Fibroblast of lung (primary cell): ENCODE data around the gene MTREX. TPM values are rescaled to one million over a fixed set of nuclear protein-coding genes. Genes with fewer than 3 reads are reported as not detected.

Experiments
- DNase-seq, 2 donors: peaks; one replicate each; pipeline versions ENCODE4 v3.0.0 to v3.0.0-alpha.2; 2010; ENCODE audit warnings: low read depth in 2 of 2
- H2AFZ ChIP-seq: 2 replicates; pipeline ENCODE4 v1.5.1; 2012; ENCODE audit warnings: low read length, control low read depth, inconsistent platforms
- H3K27ac ChIP-seq: 2 replicates; pipeline ENCODE4 v1.5.1; 2011; ENCODE audit warnings: low read length, control low read depth; ENCODE audit not compliant: insufficient read depth
- H3K27me3 ChIP-seq: 2 replicates; pipeline ENCODE4 v1.5.1; 2011; ENCODE audit warnings: mild to moderate bottlenecking, low read length; ENCODE audit not compliant: control insufficient read depth, insufficient read depth
- H3K36me3 ChIP-seq: 2 replicates; pipeline ENCODE4 v1.5.1; 2011; ENCODE audit warnings: low read length; ENCODE audit not compliant: control insufficient read depth, insufficient read depth
- H3K4me1 ChIP-seq: 2 replicates; pipeline ENCODE4 v1.5.1; 2011; ENCODE audit warnings: low read length; ENCODE audit not compliant: control insufficient read depth, insufficient read depth; ENCODE audit errors: extremely low read depth
- H3K4me2 ChIP-seq: 2 replicates; pipeline ENCODE4 v1.5.1; 2011; ENCODE audit warnings: low read length, control low read depth; ENCODE audit not compliant: insufficient read depth; ENCODE audit errors: extremely low read depth
- H3K4me3 ChIP-seq, 4 experiments: fragments of 200-600 bp in 1 of 4; sonication (generic) in 1 of 4; replicated peaks in 1 of 4; 2 replicates each; pipeline ENCODE4 v1.5.1; 2011 to 2016; ENCODE audit warnings: low read length in 4 of 4, low read depth in 3 of 4, mild to moderate bottlenecking in 3 of 4, control low read depth in 2 of 4, inconsistent platforms in 1 of 4, mixed read lengths in 1 of 4; ENCODE audit not compliant: insufficient read depth in 1 of 4; ENCODE audit errors: control extremely low read depth in 1 of 4
- H3K79me2 ChIP-seq: 2 replicates; pipeline ENCODE4 v1.5.1; 2012; ENCODE audit warnings: mild to moderate bottlenecking, low read length, inconsistent platforms; ENCODE audit not compliant: control insufficient read depth, insufficient read depth
- H3K9ac ChIP-seq: 2 replicates; pipeline ENCODE4 v1.5.1; 2011; ENCODE audit warnings: mild to moderate bottlenecking, low read length, control low read depth; ENCODE audit not compliant: insufficient read depth
- H3K9me3 ChIP-seq: 2 replicates; pipeline ENCODE4 v1.5.1; 2012; ENCODE audit warnings: low read depth, low read length; ENCODE audit not compliant: control insufficient read depth, insufficient read depth
- H4K20me1 ChIP-seq: 2 replicates; pipeline ENCODE4 v1.5.1; 2011; ENCODE audit warnings: low read length; ENCODE audit not compliant: control insufficient read depth, insufficient read depth; ENCODE audit errors: extremely low read depth
- EZH2 ChIP-seq: IDR thresholded peaks from 2 replicates; pipeline ENCODE4 v1.5.1; 2012; ENCODE audit warnings: low read length, control low read depth, mild to moderate bottlenecking; ENCODE audit errors: missing control alignments
- polyA plus RNA-seq, 2 donors: library from polyadenylated mRNA; depleted of rRNA in 1 of 2; stranded (reverse) in 1 of 2; unstranded in 1 of 2; fragments of >200 nt; gene quantifications; 2 replicates each; pipeline ENCODE4 v1.2.1, GENCODE V29; 2011 to 2012; ENCODE audit warnings: missing spikeins in 1 of 2
- total RNA-seq: library from RNA; depleted of rRNA; stranded (reverse); fragments of >200 nt; gene quantifications from 2 replicates; pipeline ENCODE4 v1.2.1, GENCODE V29; 2014
- TF ChIP-seq, protein P1 (sequence below), 2 donors: IDR thresholded peaks in 1 of 2; conservative IDR thresholded peaks in 1 of 2; 1 replicate in 1 of 2; 2 replicates in 1 of 2; pipeline ENCODE4 v1.5.1; 2011 to 2012; ENCODE audit warnings: low read length in 2 of 2, control low read depth in 1 of 2, inconsistent platforms in 1 of 2, low read depth in 1 of 2, mild to moderate bottlenecking in 1 of 2

Gene MTREX
- total and polyA plus RNA-seq, 2 donors (not counting 1 experiment from before 2014, with no cell fraction given) = 54.1 to 85.7 TPM

DNA sequence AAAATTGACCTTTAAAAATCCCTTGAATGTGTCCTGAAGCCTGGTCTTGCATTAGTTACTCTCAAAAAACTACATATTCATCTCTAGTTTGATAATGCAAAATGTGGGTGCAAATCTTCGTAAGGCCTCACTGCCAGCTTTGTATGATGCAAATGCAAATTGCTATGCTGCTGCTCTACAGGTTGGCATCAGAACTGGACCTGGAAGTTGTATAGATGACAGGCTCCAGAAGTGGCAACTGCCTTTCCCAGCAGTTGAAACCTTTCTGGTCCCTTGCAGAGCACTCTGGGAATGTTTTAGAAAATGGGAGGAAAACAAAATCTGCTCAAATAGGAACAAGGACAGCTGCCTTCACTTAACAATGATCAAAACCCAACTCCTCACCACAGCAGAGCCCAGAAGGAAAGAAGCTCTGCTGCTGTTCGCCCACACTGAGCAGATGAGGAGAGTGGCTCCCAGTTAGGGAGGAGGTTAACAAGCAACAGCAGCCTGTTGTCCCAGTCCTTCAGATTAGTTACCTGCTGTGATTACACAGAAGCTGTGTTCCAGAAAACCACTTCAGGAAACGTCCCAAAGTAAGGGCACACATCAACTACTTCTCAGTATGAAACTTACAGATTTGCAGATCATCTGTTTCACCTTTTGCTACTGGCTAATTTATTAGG is 133.4 kb downstream of the MTREX start:
- Histone ChIP-seq H3K4me3 (no peak overlapping the region), H3K4me1 (peaks cover 12% of the 10 kb centered on the region), H3K4me2 (no peak overlapping the region), H3K79me2 (no peaks in the 10 kb centered on the region), H3K27me3 (no peaks in the 10 kb centered on the region), H4K20me1 (no peaks in the 10 kb centered on the region), H3K9me3 (no peaks in the 10 kb centered on the region), H3K36me3 (peaks cover 3% of the 10 kb centered on the region), H3K27ac (no peak overlapping the region), H3K9ac (no peak overlapping the region), H2AFZ (no peak overlapping the region)
- DNase-seq = no peak
- TF ChIP-seq, protein P1, sequence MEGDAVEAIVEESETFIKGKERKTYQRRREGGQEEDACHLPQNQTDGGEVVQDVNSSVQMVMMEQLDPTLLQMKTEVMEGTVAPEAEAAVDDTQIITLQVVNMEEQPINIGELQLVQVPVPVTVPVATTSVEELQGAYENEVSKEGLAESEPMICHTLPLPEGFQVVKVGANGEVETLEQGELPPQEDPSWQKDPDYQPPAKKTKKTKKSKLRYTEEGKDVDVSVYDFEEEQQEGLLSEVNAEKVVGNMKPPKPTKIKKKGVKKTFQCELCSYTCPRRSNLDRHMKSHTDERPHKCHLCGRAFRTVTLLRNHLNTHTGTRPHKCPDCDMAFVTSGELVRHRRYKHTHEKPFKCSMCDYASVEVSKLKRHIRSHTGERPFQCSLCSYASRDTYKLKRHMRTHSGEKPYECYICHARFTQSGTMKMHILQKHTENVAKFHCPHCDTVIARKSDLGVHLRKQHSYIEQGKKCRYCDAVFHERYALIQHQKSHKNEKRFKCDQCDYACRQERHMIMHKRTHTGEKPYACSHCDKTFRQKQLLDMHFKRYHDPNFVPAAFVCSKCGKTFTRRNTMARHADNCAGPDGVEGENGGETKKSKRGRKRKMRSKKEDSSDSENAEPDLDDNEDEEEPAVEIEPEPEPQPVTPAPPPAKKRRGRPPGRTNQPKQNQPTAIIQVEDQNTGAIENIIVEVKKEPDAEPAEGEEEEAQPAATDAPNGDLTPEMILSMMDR (conservative IDR thresholded peaks at IDR 0.05 in 1 of 2, IDR thresholded peaks at IDR 0.05 in 1 of 2; ENCODE audit: low read depth in 1 of 2, low read length in 2 of 2) = no peak
- TF ChIP-seq EZH2 = no peak

DNA sequence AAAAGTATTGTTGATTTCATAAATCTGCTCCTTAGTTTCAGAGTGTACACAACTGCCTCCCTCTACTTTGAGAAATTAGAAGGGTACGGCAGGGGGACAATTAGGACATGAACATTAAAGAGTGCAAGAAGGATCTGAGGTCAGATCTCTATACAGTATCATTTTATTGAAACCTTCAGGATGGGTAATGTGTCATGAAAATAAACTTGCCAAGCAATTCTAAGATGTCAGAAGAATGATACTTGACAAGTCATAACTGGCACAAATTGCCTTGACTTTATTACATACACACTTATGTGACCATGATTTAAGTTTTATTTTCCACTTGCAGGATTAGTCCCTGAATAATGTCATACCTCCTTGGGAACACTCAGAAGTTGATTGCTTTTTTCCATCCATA is 134.2 kb downstream of the MTREX start:
- no peaks in the 10 kb centered on the region for H3K27me3 ChIP-seq
- H3K36me3 ChIP-seq = peaks cover 3% of the 10 kb centered on the region
- DNase-seq = no peak
- no peak overlapping the region for H3K4me3 ChIP-seq
- no peak overlapping the region for H3K9ac ChIP-seq
- H3K4me1 ChIP-seq = peaks cover 12% of the 10 kb centered on the region
- no peaks in the 10 kb centered on the region for H3K79me2 ChIP-seq
- H4K20me1 ChIP-seq = no peaks in the 10 kb centered on the region
- no peaks in the 10 kb centered on the region for H3K9me3 ChIP-seq
- no peak overlapping the region for H3K4me2 ChIP-seq
- no peak overlapping the region for H2AFZ ChIP-seq
- no peak overlapping the region for H3K27ac ChIP-seq
- TF ChIP-seq EZH2 = no peak
- TF ChIP-seq, protein P1 (conservative IDR thresholded peaks at IDR 0.05 in 1 of 2, IDR thresholded peaks at IDR 0.05 in 1 of 2; ENCODE audit: low read depth in 1 of 2, low read length in 2 of 2) = no peak

DNA sequence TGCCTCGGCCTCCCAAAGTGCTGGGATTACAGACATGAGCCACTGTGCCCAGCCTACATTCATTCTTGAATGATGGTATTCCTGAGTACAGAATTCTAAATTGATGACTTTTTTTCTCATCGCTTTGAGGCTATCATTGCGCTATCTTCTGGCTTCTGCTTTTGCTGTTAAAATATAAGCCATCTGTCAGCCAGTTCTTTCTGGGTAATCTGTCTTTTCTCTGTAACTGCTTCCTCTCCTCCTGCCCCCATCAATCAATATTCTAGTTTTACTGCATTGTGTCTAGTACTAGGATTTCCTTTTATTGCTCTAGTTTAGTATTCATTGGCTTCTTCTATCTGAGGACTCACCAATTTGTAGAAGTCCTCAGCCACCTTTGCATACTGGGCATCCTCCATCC is 138.0 kb downstream of the MTREX start:
- DNase-seq = no peak
- Histone ChIP-seq H2AFZ (no peak overlapping the region), H3K9ac (no peak overlapping the region), H3K36me3 (peaks cover 3% of the 10 kb centered on the region), H4K20me1 (no peaks in the 10 kb centered on the region), H3K9me3 (no peaks in the 10 kb centered on the region), H3K4me1 (no peaks in the 10 kb centered on the region), H3K4me3 (no peak overlapping the region), H3K27me3 (no peaks in the 10 kb centered on the region), H3K27ac (no peak overlapping the region), H3K79me2 (no peaks in the 10 kb centered on the region), H3K4me2 (no peak overlapping the region)
- TF ChIP-seq, protein P1 (conservative IDR thresholded peaks at IDR 0.05 in 1 of 2, IDR thresholded peaks at IDR 0.05 in 1 of 2; ENCODE audit: low read depth in 1 of 2, low read length in 2 of 2) = no peak
- TF ChIP-seq EZH2 = no peak
